AML-193 (cell line): ENCODE results near the gene FKRP.
"Not testable (repeated sequence)": the region's sequence is repeated elsewhere in the genome, so short reads cannot be mapped to it uniquely, and the experiment has no call there.

Experiments used
- DNase-seq, 2 experiments: peaks; one replicate each; lab custom pipeline; 2025; lab: John Stamatoyannopoulos, UW

FKRP gene

DNA sequence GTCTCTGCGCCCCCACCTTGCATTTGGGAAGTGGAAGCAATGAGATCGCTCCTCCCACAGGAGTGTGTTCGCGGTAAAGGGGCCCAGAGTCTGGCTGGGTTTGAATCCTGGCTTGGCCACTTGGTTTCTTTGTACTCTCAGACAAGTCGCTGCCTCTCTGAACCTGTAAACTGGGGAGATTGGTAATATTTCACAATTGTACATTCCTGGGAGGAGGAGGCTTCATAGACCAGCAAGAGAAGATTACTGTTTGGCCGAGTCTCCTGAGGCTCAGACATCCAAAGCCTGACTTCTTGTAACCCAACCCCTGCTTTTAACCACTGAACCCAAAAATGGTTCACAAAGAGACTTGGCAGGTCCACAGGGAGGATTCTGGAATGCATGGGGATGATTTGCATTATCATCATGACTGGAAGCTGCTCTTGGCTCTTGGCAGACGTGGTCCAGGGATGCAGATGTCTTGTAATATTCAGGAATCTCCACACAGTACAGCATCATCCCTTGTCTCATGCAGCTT is 14.0 kb downstream of the FKRP start:
- no peak for DNase-seq

- DNase-seq, result no peak
Observed at GRCh38 chr19:46760363-46760762, 14.5 kb downstream of the FKRP start.

GRCh38 chr19:46760897-46761296 is 15.0 kb downstream of the FKRP start:
- not testable (repeated sequence) for DNase-seq

GRCh38 chr19:46761418-46761831 is 15.6 kb downstream of the FKRP start:
- no peak for DNase-seq

- no peak for DNase-seq
Observed at GRCh38 chr19:46762245-46762890, 16.5 kb downstream of the FKRP start.

DNA sequence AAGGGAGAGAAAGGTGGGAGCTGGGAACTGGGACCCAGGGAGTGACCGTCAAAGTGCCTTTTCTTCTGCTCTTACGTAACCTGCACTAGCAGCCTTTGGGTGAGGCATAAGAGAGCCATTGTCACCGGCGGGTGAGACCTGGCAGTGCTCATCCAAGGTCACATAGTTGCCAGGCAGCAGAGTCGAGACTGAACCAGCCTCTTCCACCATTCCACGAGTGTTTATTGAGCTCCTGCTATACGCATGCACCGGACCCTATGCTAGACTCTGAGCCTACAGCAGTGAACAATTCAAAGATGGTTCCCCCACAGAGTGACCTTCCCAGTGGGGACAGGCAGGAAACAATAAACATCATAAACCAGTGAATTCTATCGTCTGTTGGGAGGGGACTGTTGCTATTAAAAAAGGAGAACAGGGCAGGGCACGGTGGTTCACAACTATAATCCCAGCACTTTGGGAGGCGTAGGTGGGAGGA is 19.0 kb downstream of the FKRP start:
- no peak for DNase-seq

GRCh38 chr19:46766569-46767317 is 20.9 kb downstream of the FKRP start:
- peak; percentile 30 to 61 for DNase-seq

- not testable (repeated sequence) for DNase-seq
Observed at GRCh38 chr19:46768746-46769145, 22.9 kb downstream of the FKRP start.

- DNase-seq, result no peak
Observed at GRCh38 chr19:46772170-46773017, 26.5 kb downstream of the FKRP start.

- no peak for DNase-seq
Observed at GRCh38 chr19:46773018-46773399, 27.2 kb downstream of the FKRP start.

GRCh38 chr19:46775642-46776258 is 29.9 kb downstream of the FKRP start:
- no peak for DNase-seq

DNA sequence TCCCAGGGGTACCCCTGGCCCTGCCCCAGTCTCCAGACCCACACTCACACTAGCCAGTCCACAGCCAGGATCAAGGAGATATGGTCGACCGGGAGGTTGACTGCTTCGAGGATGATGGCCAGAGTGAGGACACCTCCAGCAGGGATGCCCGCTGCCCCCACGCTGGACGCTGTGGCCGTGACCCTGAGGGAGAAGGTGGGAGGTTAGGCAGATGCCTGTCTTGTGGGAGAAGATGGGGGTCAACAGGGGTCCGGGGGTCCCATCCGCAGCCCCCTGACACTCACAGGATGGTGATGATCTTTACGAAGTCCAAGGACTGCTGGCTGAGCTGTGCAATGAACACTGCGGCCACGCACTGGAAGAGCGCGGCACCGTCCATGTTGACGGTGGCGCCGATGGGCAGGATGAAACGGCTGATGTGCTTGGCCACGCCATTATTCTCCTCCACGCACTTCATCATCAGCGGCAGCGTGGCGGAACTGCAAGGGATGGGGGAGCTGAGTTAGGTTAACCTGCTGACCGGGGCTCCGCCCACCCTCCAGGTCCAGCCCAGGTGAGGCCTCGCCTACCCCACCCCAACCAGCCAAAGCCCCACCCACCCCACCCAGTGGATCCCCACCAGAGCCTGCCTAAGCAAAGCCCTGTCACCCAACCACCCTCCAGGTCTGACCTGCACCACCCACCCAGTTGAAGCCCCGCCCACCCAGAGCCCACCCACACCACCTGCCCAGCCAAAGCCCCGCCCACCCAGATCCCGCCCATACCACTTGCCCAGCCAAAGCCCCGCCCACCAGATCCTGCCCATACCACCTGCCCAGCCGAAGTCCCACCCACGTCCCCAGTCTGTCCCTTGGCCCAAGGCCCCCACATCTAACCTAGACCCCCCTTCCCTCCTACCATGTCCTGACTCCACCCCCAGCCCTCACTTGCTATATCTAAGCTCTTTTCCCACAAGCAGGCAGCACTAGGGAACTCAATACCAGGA is 31.4 kb downstream of the FKRP start:
- no peak for DNase-seq

DNA sequence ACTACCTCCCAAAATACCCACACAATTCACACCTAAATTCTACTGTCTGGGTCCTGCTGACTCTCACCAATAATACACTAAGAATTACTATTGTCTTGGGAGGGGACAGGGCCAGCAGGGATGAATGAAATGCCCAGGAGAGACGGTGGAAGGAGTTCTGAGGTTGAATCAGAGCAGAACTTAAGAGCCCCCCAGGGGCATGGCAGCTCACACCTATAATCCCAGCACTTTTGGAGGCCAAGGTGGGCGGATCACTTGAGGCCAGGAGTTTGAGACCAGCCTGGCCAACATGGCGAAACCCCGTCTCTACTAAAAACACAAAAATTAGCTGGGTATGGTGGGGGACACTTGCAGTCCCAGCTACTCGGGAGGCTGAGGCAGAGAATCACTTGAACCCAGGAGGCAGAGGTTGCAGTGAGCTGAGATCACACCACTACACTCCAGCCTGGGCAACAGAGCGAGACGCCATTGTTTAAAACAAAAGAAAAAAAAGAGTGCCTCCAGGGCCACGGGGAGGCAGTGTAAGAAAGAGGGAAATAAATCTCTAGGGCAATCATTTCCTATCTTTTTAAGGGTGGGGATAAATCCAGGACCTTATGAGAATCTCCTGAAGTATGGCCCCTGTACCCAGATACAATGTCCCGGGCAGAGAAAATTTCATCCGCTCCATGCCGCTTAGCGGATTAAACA is 32.2 kb downstream of the FKRP start:
- DNase-seq, result not testable (repeated sequence)

DNA sequence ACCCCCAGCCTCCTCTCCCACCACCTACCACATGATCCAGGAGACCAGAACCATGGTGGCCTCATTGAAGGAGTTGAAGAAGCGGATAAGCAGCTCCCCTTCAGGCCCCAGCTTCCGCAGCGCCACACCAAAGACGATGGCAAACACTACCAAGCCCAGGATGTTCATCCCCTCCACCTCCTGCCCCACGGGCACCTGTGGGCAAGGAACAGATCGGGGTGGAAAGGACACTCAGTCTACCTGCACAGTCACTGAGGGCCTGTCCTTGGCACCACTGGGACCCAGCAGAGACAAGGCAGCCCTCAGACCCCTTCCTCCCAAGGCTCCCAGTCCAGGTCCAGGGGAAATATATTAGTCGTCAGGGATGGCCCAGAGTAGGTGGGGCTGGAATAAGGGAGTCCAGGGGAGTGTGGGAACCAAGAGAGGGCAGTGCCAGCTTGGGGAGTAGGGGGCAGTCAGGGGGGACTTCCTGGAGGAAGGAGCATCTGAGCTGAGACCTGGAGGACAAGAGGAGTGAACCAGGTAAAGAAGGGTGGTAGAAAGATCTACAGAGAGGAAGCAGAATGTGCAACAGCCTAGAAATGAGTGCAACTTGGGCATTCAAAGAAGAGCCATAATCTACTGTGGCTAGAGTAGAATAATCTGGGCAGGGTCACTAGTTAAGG is 36.6 kb downstream of the FKRP start:
- DNase-seq, result no peak

- no peak for DNase-seq
Observed at GRCh38 chr19:46783670-46784069, 37.8 kb downstream of the FKRP start.

DNA sequence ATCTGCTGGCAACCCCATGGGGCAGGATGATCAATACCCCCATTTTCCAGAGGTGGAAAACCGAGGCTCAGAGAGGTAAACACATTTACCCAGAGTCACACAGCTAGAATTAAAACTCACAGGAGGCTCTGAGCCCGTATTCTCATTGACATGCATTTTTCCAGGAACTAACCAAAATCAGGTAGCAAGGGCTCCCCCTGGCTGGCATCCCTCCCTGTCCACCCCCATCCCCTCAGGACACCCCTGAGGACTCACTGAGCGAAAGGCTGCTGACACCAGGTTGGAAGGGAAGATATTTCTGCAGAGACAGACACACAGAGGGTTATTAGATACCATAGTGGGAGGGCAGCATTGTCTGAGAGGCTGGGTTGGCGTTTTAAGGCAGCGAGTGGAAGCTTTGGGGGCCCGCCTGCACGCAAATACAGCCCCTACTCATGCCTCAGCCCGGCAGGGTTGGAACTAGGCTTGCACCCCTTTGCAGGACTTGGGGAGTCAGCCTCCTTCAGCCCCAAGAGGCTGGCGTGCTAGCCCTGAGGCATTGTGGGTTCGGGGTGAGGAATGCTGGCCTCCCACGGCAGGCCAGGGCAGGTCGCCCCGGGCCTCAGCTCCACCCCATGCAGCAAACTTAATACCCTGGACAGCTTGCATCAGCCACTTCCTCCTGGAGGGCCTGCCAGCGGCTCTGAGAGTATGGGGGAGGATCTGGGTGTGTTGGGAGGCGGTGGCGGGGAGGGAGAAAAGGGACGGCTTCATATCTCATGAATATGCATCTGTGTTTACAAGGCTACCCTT is 38.6 kb downstream of the FKRP start:
- peak; percentile 86 to 89 for DNase-seq

DNA sequence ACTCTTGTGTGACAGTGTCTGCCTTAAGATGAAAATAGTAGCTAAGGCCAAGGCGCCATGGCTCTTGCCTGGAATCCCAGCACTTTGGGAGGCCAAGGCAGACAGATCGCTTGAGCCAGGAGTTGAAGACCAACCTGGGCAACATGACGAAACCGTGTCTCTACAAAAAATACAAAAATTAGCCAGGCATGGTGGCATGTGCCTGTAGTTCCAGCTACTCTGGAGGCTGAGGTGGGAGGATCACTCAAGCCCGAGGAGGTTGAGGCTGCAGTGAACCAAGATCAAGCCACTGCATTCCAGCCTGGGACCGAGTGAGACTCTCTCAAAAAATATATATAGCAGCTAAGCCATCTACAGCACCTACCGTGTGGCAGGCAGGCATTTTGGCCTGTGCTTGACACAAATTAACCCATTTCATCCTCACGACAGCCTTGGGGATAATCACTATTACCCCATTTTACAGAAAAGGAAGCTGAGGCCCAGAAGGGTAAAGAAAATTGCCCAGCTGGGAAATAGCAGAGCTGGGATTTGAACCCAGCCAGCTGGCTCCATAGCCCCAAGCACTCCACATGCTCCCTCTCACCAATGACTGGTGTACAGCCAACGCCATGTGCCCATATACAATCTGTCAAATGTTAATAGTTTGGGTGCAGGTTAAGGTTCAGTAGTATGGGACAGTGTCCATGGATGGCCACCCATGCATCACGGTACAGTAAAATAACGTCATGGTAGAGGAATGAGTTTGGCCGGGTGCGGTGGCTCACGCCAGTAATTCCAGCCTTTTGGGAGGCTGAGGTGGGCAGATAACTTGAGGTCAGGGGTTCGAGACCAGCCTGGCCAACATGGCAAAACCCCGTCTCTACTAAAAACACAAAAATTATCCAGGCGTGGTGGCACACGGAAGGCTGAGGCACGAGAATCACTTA is 39.5 kb downstream of the FKRP start:
- DNase-seq, result no peak

DNA sequence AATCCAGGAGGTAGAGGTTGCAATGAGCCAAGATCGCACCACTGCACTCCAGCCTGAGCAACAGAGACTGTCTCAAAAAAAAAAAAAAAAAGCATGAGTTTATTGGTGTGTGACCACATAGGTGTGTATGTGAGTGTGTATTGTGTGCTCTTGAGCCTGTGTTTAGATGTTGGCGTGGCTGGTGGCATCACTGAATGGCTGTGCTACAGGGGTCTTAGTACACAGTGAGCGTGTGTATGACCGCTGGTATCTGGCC is 40.1 kb downstream of the FKRP start:
- DNase-seq, result no peak
